Uterus (tissue), 4 donors: ENCODE measurements around the gene C20orf141. TPM values are rescaled to one million over a fixed set of nuclear protein-coding genes. Genes with fewer than 3 reads are reported as not detected.

Source experiments
- DNase-seq, 2 donors: peaks; one replicate each; pipeline ENCODE4 v3.0.0-alpha.2; 2019 to 2020
- H3K27ac ChIP-seq, 2 donors: fragments of 200-600 bp; sonication (generic); 1 replicate in 1 of 2; 2 replicates in 1 of 2; pipeline ENCODE4 v1.5.1; 2016 to 2018
- H3K27me3 ChIP-seq, 2 donors: fragments of 200-600 bp; sonication (generic); one replicate each; pipeline ENCODE4 v1.5.1; 2018 to 2019; ENCODE audit warnings: control low read depth in 1 of 2
- H3K36me3 ChIP-seq, 2 donors: fragments of 200-600 bp; sonication (generic); one replicate each; pipeline ENCODE4 v1.5.1; 2019; ENCODE audit warnings: control low read depth in 1 of 2
- H3K4me1 ChIP-seq, 2 donors: fragments of 200-600 bp; sonication (generic); one replicate each; pipeline ENCODE4 v1.5.1; 2018 to 2019; ENCODE audit warnings: control low read depth in 1 of 2
- H3K4me3 ChIP-seq, 2 donors: fragments of 200-600 bp; sonication (generic); 1 replicate in 1 of 2; 2 replicates in 1 of 2; pipeline ENCODE4 v1.5.1; 2018 to 2019; ENCODE audit warnings: mild to moderate bottlenecking in 1 of 2
- H3K9me3 ChIP-seq, 2 donors: fragments of 200-600 bp; sonication (generic); one replicate each; pipeline ENCODE4 v1.5.1; 2019; ENCODE audit warnings: control low read depth in 1 of 2
- CTCF ChIP-seq, 4 experiments: fragments of 200-600 bp in 2 of 4; fragments of 450-650 bp in 2 of 4; sonication (generic) in 2 of 4; IDR thresholded peaks; one replicate each; pipeline ENCODE4 v1.5.1; 2016 to 2019; ENCODE audit warnings: antibody characterized with exemption in 4 of 4, mild to moderate bottlenecking in 2 of 4, moderate library complexity in 1 of 4
- POLR2A ChIP-seq, 2 donors: fragments of 450-650 bp; IDR thresholded peaks; one replicate each; pipeline ENCODE4 v1.6.1; 2016; ENCODE audit warnings: antibody characterized with exemption in 2 of 2, mild to moderate bottlenecking in 1 of 2, moderate library complexity in 1 of 2
- intact Hi-C: fragments of 100-400 bp; cut with DNase I; formaldehyde crosslinking; loops from one replicate; pipeline ENCODE4 v1.15.1; 2023; ENCODE audit warnings: low total_unique reads
- total RNA-seq, 4 donors: library from RNA; depleted of rRNA in 3 of 4; stranded (reverse); fragments of >200 nt in 3 of 4; gene quantifications; one replicate each; pipeline versions ENCODE4 v1.1.0 to v1.2.4, GENCODE V29; 2014 to 2023
- donor health status: DM: yes; HTN: yes; CAD: no.

C20orf141 gene
- total RNA-seq, 4 donors from 2014 or later: not detected

- DNase-seq: no peak
- Histone ChIP-seq H3K4me3 (peak within 1 kb of the TSS; percentile 35 to 43), H3K27ac (peak within 1 kb of the TSS; percentile 54 to 77), H3K9me3 (no peaks in the 10 kb centered on the region), H3K4me1 (peaks cover 0 to 18% of the 10 kb centered on the region in 2 donors), H3K27me3 (no peaks in the 10 kb centered on the region), H3K36me3 (no peaks in the 10 kb centered on the region)
- TF ChIP-seq POLR2A (IDR thresholded peaks at IDR 0.05): no peak
- peak in 1 of 4 experiments; percentile 16 for TF ChIP-seq CTCF (IDR thresholded peaks at IDR 0.05)
- intact Hi-C loops: no loop called here
Observed at GRCh38 chr20:2800521-2801285, 14.1 kb upstream of the C20orf141 start, which contains the start of gene CPXM1. TSS of gene CPXM1 (minus strand) at chr20:2800627. CDS start at chr20:2800572, 55 bp downstream.

- H3K4me1 ChIP-seq: peaks cover 0 to 22% of the 10 kb centered on the region in 2 donors
- no peaks in the 10 kb centered on the region for H3K36me3 ChIP-seq
- TF ChIP-seq POLR2A (IDR thresholded peaks at IDR 0.05) (no peak), CTCF (IDR thresholded peaks at IDR 0.05) (no peak)
- no peak overlapping the region for H3K4me3 ChIP-seq
- no peaks in the 10 kb centered on the region for H3K27me3 ChIP-seq
- H3K9me3 ChIP-seq: no peaks in the 10 kb centered on the region
- intact Hi-C loops: no loop called here
- no peak for DNase-seq
- H3K27ac ChIP-seq: peak overlapping the region in 1 of 2 donors; percentile 77
Observed at GRCh38 chr20:2801286-2801728, 13.5 kb upstream of the C20orf141 start.

GRCh38 chr20:2804041-2804828, 10.6 kb upstream of the C20orf141 start:
- intact Hi-C loops: no loop called here
- TF ChIP-seq CTCF (IDR thresholded peaks at IDR 0.05): no peak
- no peak for TF ChIP-seq POLR2A (IDR thresholded peaks at IDR 0.05)
- Histone ChIP-seq H3K4me1 (peaks cover 0 to 22% of the 10 kb centered on the region in 2 donors), H3K4me3 (no peak overlapping the region), H3K9me3 (no peaks in the 10 kb centered on the region), H3K36me3 (no peaks in the 10 kb centered on the region), H3K27ac (no peak overlapping the region), H3K27me3 (no peaks in the 10 kb centered on the region)
- DNase-seq: no peak

GRCh38 chr20:2804852-2805688, 9.7 kb upstream of the C20orf141 start:
- H3K27me3 ChIP-seq: no peaks in the 10 kb centered on the region
- H3K36me3 ChIP-seq: no peaks in the 10 kb centered on the region
- TF ChIP-seq CTCF (IDR thresholded peaks at IDR 0.05) (no peak), POLR2A (IDR thresholded peaks at IDR 0.05) (no peak)
- H3K9me3 ChIP-seq: no peaks in the 10 kb centered on the region
- peaks cover 0 to 17% of the 10 kb centered on the region in 2 donors for H3K4me1 ChIP-seq
- H3K4me3 ChIP-seq: no peak overlapping the region
- no peak overlapping the region for H3K27ac ChIP-seq
- intact Hi-C loops: no loop called here
- no peak for DNase-seq
